GM18502 (cell line): ENCODE measurements around the gene CTNNA2.
A peak's percentile ranks its signal among the peaks of the same experiment; 100 is the strongest.

Source experiments
- ATAC-seq: cut with Tn5 transposase; IDR thresholded peaks from one replicate; pipeline ENCODE4 v1.9.1; 2021; ENCODE audit warnings: mild to moderate bottlenecking; ENCODE audit not compliant: unreplicated experiment, poor library complexity

Gene CTNNA2

GRCh38 chr2:80490964-80491363 is 978.1 kb downstream of the CTNNA2 start:
- no peak for ATAC-seq

DNA sequence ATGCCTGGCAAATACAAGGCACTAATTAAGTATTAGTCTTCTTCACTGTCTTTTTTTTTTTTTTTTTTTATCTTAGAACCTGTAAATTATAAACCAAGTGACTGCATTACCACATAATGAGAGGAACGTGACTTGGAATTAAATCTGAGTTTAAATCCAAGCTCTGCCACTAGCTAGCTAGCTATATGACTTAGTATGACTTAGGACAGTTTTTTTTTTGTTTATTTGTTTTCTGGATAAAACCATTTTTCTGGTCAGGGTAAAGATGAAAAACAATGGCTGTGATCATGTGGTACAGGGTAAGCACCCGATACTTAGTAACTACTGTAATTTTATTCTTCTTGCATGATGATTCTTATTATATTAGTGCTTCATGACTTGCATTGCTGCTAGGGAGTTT is 983.5 kb downstream of the CTNNA2 start:
- no peak for ATAC-seq

- no peak for ATAC-seq
Observed at GRCh38 chr2:80496775-80497174, 983.9 kb downstream of the CTNNA2 start.

DNA sequence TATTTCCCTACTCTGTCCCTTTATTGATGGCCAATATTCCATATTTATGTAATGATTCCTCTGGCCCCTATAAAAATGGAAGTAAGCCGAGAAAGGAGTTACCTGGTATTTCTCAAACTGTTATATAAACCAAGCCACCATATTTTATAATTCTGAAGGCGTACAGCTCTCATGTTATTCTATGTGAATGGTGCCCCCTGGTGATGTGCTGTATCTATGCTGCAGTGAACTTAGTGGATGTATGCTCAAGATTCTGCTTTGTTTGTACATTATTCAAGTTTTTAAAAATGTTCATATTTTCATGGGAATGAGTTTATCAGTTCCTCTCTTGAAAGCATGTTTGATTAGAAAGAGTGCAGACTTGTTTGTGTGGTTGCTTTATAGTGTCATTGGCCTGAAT is 986.2 kb downstream of the CTNNA2 start:
- no peak for ATAC-seq

DNA sequence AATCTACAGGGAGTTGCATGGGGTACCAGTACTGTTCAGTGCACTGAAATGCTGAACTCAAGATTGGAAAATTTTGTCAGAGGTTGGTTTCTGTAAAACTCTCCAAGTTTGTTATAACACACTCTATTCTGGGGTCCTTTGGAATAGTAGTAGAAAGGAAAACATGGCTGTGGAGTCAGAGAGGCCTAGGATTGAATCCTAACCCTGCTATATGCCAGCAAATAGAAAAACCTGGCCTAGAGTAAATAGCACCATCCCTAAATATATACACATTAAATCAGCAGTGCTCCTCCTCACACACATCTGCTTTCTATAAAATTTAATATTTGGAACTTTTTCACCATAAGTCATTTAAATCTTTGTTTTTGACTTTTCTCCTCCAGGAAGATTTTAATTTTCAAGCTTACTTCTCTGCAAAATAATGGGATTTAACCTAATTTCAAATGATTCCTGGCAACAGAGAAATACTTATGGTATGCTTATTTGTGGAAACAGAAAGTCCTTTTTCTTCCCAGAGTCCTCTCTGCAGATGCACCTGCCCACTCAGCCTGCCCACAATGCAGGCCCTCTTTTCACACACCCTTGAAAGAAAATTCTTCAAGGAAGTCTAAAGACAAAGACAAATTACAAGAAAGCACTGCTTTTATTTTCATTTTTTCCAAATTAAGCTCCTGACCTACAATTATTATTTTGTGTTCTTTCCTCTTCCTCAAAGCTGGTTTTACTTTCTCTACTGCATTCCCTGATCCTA is 989.2 kb downstream of the CTNNA2 start:
- ATAC-seq, result no peak

DNA sequence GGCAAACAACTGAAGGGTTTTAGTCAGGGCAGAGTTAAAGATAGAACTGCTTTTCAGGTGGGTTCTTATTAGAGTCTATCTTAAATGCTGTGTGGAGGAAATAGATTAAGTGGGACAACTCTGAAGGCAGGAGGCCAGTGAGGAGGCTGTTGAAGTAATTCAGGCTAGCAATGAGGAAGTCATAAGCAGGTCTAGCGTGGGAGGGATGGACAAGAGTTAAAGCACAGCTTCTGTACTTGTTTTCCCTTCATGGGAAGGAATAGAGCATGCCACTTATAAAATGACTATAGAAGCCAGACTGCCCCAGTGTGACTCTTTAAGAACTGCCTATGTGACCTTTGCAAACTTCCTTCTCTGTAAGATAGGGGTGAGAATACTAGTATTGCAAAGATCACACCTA is 993.7 kb downstream of the CTNNA2 start:
- ATAC-seq, result no peak

DNA sequence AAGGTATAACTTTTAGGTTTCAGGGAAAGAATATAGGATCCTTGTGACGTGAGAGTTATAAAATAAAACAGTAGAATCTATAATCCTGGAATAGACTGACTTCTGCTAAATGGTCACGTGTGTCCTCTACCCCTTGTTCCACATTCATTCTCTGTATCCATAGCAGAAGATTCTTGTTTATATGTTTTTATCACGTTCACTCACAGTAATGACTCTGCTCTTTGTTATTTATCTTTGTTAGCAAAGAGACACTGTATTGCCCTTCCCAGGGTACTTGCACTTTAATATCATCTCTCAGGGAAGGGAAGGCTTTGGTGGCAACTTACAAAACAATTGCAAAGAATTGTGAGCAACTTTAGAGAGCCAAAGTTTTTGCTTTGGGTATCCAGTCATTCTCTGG is 997.9 kb downstream of the CTNNA2 start:
- no peak for ATAC-seq

DNA sequence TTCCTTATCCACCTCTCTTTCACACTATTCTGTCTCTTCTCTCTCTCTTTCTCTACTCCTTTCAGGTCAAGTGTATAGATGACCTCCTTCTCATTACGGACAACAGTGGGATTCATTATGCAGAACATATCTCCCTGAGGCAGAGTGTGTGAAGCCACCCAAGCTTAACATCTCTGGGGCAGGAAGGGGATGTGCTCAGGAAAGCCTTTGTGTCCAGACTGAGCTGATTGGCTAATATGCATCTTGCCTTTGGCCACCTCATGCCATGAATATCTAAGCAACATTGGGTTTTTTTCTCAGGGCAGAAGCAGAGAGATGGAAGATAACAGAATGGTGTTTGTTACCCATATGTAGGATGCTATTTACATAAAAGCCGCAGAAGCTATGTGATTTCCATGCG is 1003.1 kb downstream of the CTNNA2 start:
- ATAC-seq, result no peak

- no peak for ATAC-seq
Observed at GRCh38 chr2:80517316-80517715, 1004.5 kb downstream of the CTNNA2 start.

DNA sequence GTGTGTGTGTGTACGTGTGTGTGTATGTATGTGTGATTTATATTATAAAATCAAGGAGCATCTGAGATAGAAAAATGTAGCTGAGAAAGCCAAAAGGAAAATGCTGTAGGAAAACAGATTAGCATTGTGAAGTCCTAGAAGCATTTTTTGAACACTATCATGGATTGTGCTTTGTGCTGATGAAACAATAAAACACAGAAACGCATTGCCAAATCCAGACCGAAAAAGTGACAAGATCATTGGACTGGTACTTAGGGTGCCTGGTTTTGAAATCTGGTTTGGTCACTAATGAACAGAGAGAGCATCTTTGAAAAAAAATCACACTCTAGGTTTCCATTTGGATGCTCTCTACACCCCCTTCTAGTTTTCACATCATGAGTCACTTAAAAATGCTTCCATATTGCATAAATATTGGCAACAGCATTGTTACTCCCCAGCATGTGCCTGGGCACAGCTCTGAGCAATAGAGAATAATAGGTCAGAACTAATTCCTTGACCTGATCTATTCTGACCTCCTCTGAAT is 1006.3 kb downstream of the CTNNA2 start:
- no peak for ATAC-seq

DNA sequence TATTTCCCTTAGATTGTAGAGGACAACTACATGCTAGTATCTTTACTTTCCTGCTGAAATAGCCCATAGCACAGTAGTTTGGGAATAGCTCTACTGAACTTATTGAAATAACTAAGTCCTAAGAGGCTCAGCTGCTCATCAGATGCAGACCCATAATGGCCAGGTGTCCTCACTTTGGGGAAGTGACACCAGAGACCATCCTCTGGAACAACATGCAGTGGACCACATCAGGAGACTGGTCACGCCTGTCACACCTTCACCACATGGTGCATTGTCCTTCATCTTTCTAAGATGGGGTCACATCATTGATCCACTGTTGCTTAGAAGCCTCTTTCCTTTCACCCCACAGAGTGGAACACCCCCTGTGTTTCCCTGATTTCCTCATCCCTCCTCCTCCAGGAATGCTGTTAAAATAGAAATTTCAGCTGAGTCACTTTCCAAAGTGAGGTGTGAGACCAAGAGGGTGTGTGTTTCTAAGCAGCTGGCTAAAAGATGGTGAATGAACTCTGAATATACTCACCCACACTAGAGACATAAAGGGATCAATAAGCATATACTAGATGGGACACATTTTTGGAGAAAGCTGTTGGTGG is 1006.9 kb downstream of the CTNNA2 start:
- no peak for ATAC-seq

DNA sequence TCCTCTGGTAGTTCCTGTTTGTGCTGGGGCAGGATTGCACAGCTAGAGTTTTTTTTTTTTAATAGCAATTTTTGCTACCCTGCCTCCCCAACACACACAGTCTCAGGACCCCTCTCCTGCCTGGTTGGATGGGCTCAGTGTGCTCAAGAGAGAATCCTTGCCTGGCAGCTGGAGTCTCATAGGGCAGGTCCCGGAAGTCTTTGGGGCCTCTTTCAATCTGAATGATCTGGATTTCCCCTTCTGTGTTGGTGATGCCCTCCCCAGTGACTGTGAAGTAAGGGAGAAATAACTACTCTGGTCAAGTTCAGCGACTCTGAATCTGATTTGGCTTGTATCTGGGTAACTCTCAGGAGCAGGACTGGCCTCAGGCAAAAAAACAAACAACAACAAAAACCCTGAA is 1012.3 kb downstream of the CTNNA2 start:
- ATAC-seq, result peak; percentile 85

- no peak for ATAC-seq
Observed at GRCh38 chr2:80527119-80527518, 1014.3 kb downstream of the CTNNA2 start.

DNA sequence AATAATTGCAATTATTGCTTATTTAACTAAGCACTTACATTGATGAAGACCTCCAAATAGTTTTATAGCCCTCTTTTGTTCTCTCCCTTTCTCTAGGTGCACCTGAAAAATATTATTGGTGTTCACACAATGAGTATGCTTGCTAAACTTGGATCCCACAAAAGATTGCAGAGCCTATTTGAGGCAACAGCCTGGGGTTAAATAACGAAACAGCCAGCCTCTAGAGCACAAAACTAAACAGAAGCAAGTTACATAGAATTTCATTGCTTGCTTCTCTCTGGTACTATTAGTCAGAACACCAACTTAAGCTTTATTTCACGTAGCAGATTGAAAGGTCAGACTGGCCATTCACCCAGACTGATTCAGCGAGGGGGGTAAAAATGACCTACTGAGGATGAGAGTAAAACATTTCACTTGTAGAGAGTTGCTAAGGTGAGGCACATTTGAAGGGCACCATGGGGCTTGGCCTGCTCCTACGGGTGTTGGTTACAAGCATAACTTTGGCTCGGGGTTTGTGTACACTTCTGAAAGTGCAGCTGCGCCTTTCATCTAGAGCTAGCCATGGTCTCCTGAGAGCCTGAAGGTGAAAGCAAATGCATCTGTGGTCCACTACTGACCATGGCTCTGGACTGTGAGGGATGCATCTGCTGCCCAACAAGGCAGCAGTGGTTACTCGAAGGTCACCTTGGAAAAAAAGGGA is 1016.8 kb downstream of the CTNNA2 start:
- peak; percentile 27 for ATAC-seq

DNA sequence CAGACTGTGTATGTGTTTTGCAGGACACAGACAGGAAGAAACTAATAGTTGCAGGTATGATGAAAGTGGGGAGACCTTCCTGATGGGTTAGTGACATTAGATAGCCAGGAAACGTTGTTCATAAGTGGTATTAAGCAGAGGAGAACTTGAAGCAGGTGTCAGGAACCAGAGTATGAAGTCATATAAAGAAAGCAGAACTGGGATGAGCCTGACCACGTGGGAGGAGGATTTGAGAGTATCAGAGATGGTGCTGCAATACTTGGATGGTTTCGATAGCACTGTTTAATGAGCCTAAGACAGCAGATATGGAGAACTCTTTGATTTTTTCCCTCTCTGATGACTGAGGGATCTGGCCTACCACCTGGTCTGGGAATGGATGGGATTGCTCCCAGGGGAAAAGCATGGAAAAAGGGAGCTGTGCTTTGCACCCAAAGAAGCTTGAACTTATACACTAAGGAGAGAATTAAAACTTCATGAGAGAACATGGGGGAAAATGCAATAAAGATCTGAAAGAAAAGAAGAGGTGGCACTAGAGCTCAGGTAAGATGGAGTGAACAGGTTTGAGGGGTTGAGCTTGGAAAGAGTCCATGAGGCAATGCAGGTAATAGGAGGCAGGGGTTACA is 1017.7 kb downstream of the CTNNA2 start:
- ATAC-seq, result peak; percentile 75

- ATAC-seq, result no peak
Observed at GRCh38 chr2:80531319-80531718, 1018.5 kb downstream of the CTNNA2 start.

DNA sequence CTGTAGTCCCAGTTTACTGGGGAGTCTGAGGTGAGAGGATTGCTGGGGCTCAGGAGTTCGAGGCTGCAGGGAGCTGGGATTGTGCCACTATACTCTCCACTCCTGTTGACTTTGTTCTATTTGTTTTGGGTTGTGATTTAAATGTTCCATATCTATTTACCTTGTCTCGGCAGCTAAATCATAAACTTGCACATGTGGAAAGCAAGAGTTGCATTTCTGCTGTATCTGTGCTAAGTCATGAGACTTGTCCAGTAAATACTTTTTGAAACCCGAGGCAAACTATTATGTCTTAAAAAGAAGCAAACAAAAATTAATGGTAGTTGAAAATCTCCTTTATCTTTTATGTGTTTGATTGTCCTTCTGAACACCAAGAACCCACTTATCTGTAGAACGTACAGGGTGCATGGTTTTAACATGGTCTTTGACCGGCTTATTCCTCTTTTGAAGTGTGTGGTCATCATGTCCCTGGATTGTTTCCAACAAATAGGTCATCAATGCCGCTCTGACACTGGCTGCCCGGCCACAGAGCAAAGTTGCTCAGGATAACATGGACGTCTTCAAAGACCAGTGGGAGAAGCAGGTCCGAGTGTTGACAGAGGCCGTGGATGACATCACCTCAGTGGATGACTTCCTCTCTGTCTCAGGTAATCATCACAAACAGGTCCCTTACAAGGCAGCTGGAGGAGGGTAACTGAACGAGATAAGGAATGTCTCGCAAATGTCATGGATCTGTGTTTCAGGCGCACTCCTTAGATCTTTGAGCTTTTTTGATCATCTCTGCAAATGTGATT is 1032.8 kb downstream of the CTNNA2 start:
- no peak for ATAC-seq

DNA sequence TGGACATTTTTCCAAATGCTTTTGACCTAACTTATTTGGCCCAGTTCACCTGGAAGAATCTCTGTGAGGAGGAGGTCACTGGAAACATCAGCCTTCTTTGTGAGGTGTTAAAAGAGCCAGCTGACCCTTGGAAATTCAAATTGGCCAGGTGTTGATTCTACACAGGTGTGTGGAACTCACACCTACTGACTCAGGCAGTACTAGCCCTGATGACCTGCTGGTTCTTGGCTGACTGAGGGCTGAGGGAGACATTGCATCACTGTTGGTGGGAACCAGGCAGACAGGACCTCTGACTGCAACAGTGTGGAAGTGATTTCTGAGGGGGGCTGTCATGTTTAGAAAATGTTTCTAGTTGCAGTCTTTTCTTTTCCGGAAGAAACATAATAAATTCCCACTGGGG is 1033.9 kb downstream of the CTNNA2 start:
- ATAC-seq, result no peak

DNA sequence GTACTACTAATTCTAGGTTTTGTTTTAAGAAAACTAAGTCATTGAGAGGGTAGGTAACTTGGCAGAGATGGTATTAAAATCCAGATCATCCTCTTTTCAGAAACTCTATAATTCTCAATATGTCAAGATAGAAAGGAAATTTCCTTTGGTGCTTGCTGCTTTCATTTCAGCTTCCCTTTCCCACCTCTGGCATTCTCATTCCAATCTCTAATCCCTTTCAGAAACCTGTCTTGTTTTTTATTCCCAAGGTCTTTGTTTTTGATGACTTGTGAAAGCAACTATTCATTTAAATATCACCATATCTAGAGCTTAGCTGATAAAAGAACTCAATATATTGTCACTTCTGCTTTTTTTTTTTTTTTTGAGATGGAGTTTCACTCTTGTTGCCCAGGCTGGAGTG is 1034.5 kb downstream of the CTNNA2 start:
- ATAC-seq, result no peak

GRCh38 chr2:80548469-80548868 is 1035.6 kb downstream of the CTNNA2 start:
- ATAC-seq, result no peak
